SK-N-MC (cell line): ENCODE results near the gene ZFY.
"Not testable (repeated sequence)": the region's sequence is repeated elsewhere in the genome, so short reads cannot be mapped to it uniquely, and the experiment has no call there.

Experiments
- EZH2 ChIP-seq: fragments of 200-600 bp; sonication (generic); IDR thresholded peaks from one replicate; pipeline ENCODE4 v1.6.1; 2017; ENCODE audit warnings: antibody characterized with exemption
- FOXP2 ChIP-seq: optimal IDR thresholded peaks from 2 replicates; pipeline ENCODE3; 2011; ENCODE audit warnings: mild to moderate bottlenecking, moderate library complexity; ENCODE audit not compliant: insufficient read depth; ENCODE audit errors: extremely low read length, control extremely low read depth
- POLR2AphosphoS5 ChIP-seq: IDR thresholded peaks from 2 replicates; pipeline ENCODE4 v1.6.1; 2012; ENCODE audit warnings: mild to moderate bottlenecking, low read depth, low read length, borderline replicate concordance

- not testable (repeated sequence) for TF ChIP-seq FOXP2, POLR2AphosphoS5, EZH2
These were observed 62.2 kb downstream of the ZFY start for GRCh38 chrY:2997369-2997768.
